WTC11 (cell line): ENCODE results near the gene LDHD. TPM values are rescaled to one million over a fixed set of nuclear protein-coding genes. Genes with fewer than 3 reads are reported as not detected.
A peak's percentile ranks its signal among the peaks of the same experiment; 100 is the strongest.

ENCODE experiments used
- ATAC-seq: fragments of 200-7000 bp; cut with Tn5 transposase; 2 replicates; pipeline ENCODE4 v1.10.0; 2021; ENCODE audit warnings: mild to moderate bottlenecking, moderate library complexity
- CTCF ChIA-PET: fragments of 300-600 bp; sonication (Branson Sonifier 250); formaldehyde crosslinking; loops from one replicate; lab custom pipeline; 2021; ENCODE audit warnings: antibody characterized with exemption; lab: Charles Lee
- POLR2A ChIA-PET: fragments of 350-600 bp; sonication (Branson Sonifier 250); formaldehyde crosslinking; loops from one replicate; lab custom pipeline; 2021; ENCODE audit warnings: antibody characterized with exemption; lab: Charles Lee
- DNase-seq: peaks from one replicate; pipeline ENCODE4 v3.0.0; 2021; ENCODE audit warnings: low spot score
- H3K27ac Mint-ChIP-seq: 2 replicates; pipeline ENCODE4 v1.8.0; 2021; ENCODE audit warnings: mixed read lengths
- H3K27me3 Mint-ChIP-seq: 2 replicates; pipeline ENCODE4 v1.8.0; 2021; ENCODE audit warnings: low read depth, mild to moderate bottlenecking, moderate library complexity, mixed read lengths
- H3K36me3 Mint-ChIP-seq: 2 replicates; pipeline ENCODE4 v1.8.0; 2021; ENCODE audit warnings: mixed read lengths
- H3K4me1 Mint-ChIP-seq: 2 replicates; pipeline ENCODE4 v1.8.0; 2022; ENCODE audit warnings: mixed read lengths
- H3K4me3 Mint-ChIP-seq: 2 replicates; pipeline ENCODE4 v1.8.0; 2021; ENCODE audit warnings: mild to moderate bottlenecking, moderate library complexity, mixed read lengths
- H3K9me3 Mint-ChIP-seq: 2 replicates; pipeline ENCODE4 v1.8.0; 2021; ENCODE audit warnings: mixed read lengths
- CREB1 ChIP-seq: sonication (generic); formaldehyde crosslinking; IDR thresholded peaks from 2 replicates; pipeline ENCODE4 v1.8.0; 2023; ENCODE audit warnings: mild to moderate bottlenecking, missing genetic modification reagents
- ELF4 ChIP-seq: sonication (generic); formaldehyde crosslinking; IDR thresholded peaks from 2 replicates; pipeline ENCODE4 v1.8.1; 2022; ENCODE audit warnings: low read depth, mild to moderate bottlenecking, moderate library complexity, missing genetic modification reagents
- FOXP1 ChIP-seq: sonication (generic); formaldehyde crosslinking; IDR thresholded peaks from 2 replicates; pipeline ENCODE4 v1.8.0; 2022; ENCODE audit warnings: missing genetic modification reagents, mild to moderate bottlenecking, moderate library complexity, borderline replicate concordance
- GTF2I ChIP-seq: fragments of 250-450 bp; sonication (Bioruptor Pico); conservative IDR thresholded peaks from 2 replicates; pipeline ENCODE4 v1.4.0; 2021; ENCODE audit warnings: mild to moderate bottlenecking
- JAZF1 ChIP-seq: fragments of 250-450 bp; sonication (Bioruptor Pico); IDR thresholded peaks from 2 replicates; pipeline ENCODE4 v1.9.0; 2021; ENCODE audit warnings: moderate library complexity, mild to moderate bottlenecking, inconsistent platforms
- NFE2L1 ChIP-seq: sonication (generic); formaldehyde crosslinking; IDR thresholded peaks from 2 replicates; pipeline ENCODE4 v1.8.1; 2023; ENCODE audit warnings: missing genetic modification reagents
- NFYB ChIP-seq: sonication (generic); formaldehyde crosslinking; conservative IDR thresholded peaks from 2 replicates; pipeline ENCODE4 v1.8.0; 2022; ENCODE audit warnings: low read depth, missing genetic modification reagents
- SMAD3 ChIP-seq: sonication (generic); formaldehyde crosslinking; IDR thresholded peaks from 2 replicates; pipeline ENCODE4 v1.8.0; 2022; ENCODE audit warnings: missing genetic modification reagents, mild to moderate bottlenecking, borderline replicate concordance
- TEAD4 ChIP-seq: sonication (generic); formaldehyde crosslinking; IDR thresholded peaks from 2 replicates; pipeline ENCODE4 v1.8.0; 2022; ENCODE audit warnings: mild to moderate bottlenecking, missing genetic modification reagents
- ZNF121 ChIP-seq: sonication (generic); formaldehyde crosslinking; IDR thresholded peaks from 2 replicates; pipeline ENCODE4 v1.8.0; 2023; ENCODE audit warnings: missing genetic modification reagents
- ZNF138 ChIP-seq: sonication (generic); formaldehyde crosslinking; conservative IDR thresholded peaks from 2 replicates; pipeline ENCODE4 v1.8.1; 2022; ENCODE audit warnings: mild to moderate bottlenecking, moderate library complexity, missing genetic modification reagents
- ZNF232 ChIP-seq: sonication (generic); formaldehyde crosslinking; IDR thresholded peaks from 2 replicates; pipeline ENCODE4 v1.8.0; 2022; ENCODE audit warnings: mild to moderate bottlenecking, missing genetic modification reagents
- ZNF263 ChIP-seq: sonication (generic); formaldehyde crosslinking; IDR thresholded peaks from 2 replicates; pipeline ENCODE4 v1.8.1; 2022; ENCODE audit warnings: low read depth, mild to moderate bottlenecking, moderate library complexity, missing genetic modification reagents
- ZNF317 ChIP-seq: sonication (generic); formaldehyde crosslinking; IDR thresholded peaks from 2 replicates; pipeline ENCODE4 v1.8.1; 2023; ENCODE audit warnings: low read depth, mild to moderate bottlenecking, moderate library complexity, missing genetic modification reagents, borderline replicate concordance
- ZNF396 ChIP-seq: fragments of 250-450 bp; sonication (Bioruptor Pico); IDR thresholded peaks from 2 replicates; pipeline ENCODE4 v1.8.0; 2021; ENCODE audit warnings: mild to moderate bottlenecking, moderate library complexity, borderline replicate concordance
- ZNF671 ChIP-seq: fragments of 250-450 bp; sonication (Bioruptor Pico); IDR thresholded peaks from 2 replicates; pipeline ENCODE4 v1.8.0; 2021; ENCODE audit warnings: mild to moderate bottlenecking
- total RNA-seq: library from RNA; stranded (reverse); gene quantifications from 3 replicates; pipeline ENCODE4 v1.2.3, GENCODE V29; 2021
- TF ChIP-seq, protein P1 (sequence below): sonication (generic); formaldehyde crosslinking; IDR thresholded peaks from 2 replicates; pipeline ENCODE4 v1.8.0; 2022; ENCODE audit warnings: mild to moderate bottlenecking, missing genetic modification reagents
- TF ChIP-seq, protein P2 (sequence below): sonication (generic); formaldehyde crosslinking; IDR thresholded peaks from 2 replicates; pipeline ENCODE4 v1.8.1; 2023; ENCODE audit warnings: mild to moderate bottlenecking, missing genetic modification reagents, moderate library complexity
- TF ChIP-seq, protein P3 (sequence below): fragments of 250-450 bp; sonication (Bioruptor Pico); conservative IDR thresholded peaks from 2 replicates; pipeline ENCODE4 v1.9.0; 2021; ENCODE audit warnings: mild to moderate bottlenecking
- TF ChIP-seq, protein P4 (sequence below): sonication (generic); formaldehyde crosslinking; IDR thresholded peaks from 2 replicates; pipeline ENCODE4 v1.8.0; 2023; ENCODE audit warnings: mild to moderate bottlenecking, missing genetic modification reagents

Gene LDHD
- total RNA-seq, 1 experiment from 2014 or later, result 12.3 TPM

DNA sequence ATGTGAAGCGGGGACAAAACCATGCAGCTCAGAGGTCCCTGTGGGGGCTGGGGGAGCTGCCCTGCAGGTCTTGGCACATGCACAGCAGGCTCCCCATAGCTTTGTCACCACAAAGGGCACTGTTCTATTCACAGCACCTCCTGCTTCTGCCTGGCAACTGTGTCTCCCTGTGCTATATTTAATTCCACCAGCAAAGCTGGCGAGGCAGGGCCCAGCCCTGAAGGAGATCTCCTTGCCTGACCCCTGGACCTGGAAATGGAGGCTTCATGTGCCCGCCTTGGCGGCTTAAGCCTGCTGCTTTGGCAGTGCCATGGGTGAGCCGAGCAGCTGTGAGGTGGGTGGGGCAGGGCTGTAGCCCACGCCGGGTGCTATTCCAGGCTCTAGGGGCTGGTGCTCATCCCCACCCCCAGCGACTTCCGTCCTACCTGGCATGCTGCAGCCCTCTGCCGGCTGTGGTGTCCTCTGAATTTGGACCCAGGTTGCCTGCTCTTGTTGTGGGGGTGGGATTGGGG lies 6.8 kb downstream of the LDHD start:
- Mint-ChIP-seq H3K4me3 (no peak overlapping the region), H3K27ac (peak overlapping the region; percentile 82; the same call in 1 of the 2 replicates), H3K27me3 (no peaks in the 10 kb centered on the region), H3K9me3 (no peaks in the 10 kb centered on the region), H3K4me1 (peaks cover 53% of the 10 kb centered on the region), H3K36me3 (0 out of 2 replicates have a peak, but pooled peaks cover 2% of the 10 kb centered on the region)
- ChIA-PET CTCF (interaction anchor here (0.6 to 5.7 kb wide), 13 partner anchors 11 to 335 kb away, joined by 3 to 158 read pairs (median 13); partner anchors contain the start of genes FA2H, WDR59 and ZNRF1), POLR2A (no interaction called here)
- no peak for ATAC-seq
- TF ChIP-seq ZNF317 (CRISPR knock-in tag) (no peak), ZNF396 (CRISPR knock-in tag) (no peak), ELF4 (CRISPR knock-in tag) (no peak)
- TF ChIP-seq, protein P1, sequence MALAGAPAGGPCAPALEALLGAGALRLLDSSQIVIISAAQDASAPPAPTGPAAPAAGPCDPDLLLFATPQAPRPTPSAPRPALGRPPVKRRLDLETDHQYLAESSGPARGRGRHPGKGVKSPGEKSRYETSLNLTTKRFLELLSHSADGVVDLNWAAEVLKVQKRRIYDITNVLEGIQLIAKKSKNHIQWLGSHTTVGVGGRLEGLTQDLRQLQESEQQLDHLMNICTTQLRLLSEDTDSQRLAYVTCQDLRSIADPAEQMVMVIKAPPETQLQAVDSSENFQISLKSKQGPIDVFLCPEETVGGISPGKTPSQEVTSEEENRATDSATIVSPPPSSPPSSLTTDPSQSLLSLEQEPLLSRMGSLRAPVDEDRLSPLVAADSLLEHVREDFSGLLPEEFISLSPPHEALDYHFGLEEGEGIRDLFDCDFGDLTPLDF (CRISPR knock-in tag), result no peak
- TF ChIP-seq, protein P2, sequence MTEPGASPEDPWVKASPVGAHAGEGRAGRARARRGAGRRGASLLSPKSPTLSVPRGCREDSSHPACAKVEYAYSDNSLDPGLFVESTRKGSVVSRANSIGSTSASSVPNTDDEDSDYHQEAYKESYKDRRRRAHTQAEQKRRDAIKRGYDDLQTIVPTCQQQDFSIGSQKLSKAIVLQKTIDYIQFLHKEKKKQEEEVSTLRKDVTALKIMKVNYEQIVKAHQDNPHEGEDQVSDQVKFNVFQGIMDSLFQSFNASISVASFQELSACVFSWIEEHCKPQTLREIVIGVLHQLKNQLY (CRISPR knock-in tag), result no peak
- DNase-seq, result no peak

DNA sequence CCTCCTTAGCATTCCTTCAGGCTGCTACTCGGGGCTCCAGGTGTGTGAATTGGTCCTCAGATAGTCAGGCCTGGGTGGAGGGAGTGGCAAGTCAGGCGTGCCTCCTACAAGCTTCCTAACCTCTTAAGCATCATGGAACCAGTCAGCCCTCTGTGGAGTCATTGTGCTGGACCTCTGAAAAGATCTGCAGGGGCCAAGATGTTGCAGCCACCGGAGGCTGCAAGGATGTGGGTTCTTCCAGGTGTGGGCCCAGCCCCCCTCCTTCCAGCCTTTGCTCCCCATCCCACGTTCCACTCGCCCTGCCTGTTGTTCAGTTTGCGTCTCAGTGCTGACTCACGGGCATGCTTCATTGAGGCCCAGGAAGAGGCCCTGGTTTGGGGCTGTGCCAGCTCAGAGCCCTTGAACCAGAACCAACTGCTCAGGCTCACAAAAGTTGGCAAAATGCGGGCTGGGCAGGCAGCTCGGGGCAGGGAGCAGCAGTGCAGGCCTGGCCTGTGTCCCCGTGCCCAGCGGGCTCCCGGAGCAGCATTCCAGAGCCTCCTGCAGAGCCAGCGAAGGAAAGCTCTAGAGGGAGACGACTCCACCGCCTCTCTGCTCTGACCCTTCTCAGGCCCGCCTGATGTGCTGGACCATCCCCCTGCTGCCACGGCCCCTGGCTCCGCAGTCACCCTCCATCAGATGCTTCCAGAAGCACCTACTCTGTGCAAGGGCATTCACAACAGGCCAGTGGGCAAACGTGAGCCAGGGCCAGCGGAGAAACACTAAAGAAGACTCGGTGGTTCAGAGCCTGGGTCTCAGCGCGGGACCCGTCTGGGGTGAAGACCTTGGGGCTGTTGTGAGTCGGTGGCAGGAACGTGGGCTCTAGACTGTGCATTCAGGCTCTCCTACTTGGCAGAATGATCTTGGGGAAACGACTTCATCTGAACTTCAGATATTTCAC lies 7.5 kb downstream of the LDHD start:
- Mint-ChIP-seq H3K4me3 (no peak overlapping the region), H3K9me3 (peaks cover 4% of the 10 kb centered on the region), H3K27ac (peak overlapping the region; percentile 82; the same call in 1 of the 2 replicates), H3K36me3 (peaks cover 8% of the 10 kb centered on the region), H3K4me1 (peaks cover 54% of the 10 kb centered on the region), H3K27me3 (no peaks in the 10 kb centered on the region)
- ChIA-PET CTCF (interaction anchor here (0.7 to 5.7 kb wide), 7 partner anchors 10 to 141 kb away, joined by 3 to 158 read pairs (median 6); partner anchors contain the start of genes WDR59 and ZNRF1), POLR2A (no interaction called here)
- ATAC-seq, result no peak
- TF ChIP-seq FOXP1 (CRISPR knock-in tag) (no peak), ZNF671 (CRISPR knock-in tag) (no peak), SMAD3 (CRISPR knock-in tag) (no peak), TEAD4 (CRISPR knock-in tag) (no peak), ZNF121 (CRISPR knock-in tag) (no peak), ZNF263 (CRISPR knock-in tag) (no peak), ZNF396 (CRISPR knock-in tag) (no peak), GTF2I (CRISPR knock-in tag) (no peak), ZNF138 (CRISPR knock-in tag) (no peak), ZNF232 (CRISPR knock-in tag) (no peak), NFE2L1 (CRISPR knock-in tag) (no peak), CREB1 (CRISPR knock-in tag) (no peak), JAZF1 (CRISPR knock-in tag) (no peak), NFYB (CRISPR knock-in tag) (no peak)
- TF ChIP-seq, protein P3, sequence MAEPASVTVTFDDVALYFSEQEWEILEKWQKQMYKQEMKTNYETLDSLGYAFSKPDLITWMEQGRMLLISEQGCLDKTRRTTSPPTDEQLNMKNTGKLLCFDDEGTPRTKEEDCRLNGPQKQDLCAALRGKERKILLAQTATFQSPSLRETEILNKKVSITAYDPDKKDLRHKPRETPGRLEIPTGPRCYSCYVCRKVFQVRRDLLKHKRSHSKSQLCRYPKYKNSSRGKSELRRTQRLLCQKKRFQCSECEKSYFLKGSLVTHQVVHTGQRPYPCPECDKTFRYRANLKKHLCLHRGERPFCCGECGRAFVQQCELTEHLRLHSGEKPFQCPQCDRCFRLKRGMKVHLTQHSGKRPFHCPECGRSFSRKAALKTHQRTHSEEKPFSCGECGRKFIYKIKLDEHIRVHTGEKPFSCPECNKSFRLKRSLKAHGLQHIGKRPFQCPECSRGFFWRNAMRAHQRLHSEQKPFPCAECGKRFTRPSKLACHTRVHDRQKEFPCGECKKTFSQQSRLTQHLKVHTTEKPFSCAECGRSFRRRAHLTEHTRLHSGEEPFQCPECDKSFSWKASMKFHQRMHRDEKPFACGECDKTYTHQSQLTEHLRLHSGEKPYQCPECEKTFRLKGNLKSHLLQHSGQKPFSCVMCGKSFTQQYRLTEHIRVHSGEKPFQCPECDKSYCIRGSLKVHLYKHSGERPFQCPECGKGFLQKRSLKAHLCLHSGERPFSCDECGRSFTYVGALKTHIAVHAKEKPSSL (CRISPR knock-in tag), result no peak
- TF ChIP-seq, protein P4, sequence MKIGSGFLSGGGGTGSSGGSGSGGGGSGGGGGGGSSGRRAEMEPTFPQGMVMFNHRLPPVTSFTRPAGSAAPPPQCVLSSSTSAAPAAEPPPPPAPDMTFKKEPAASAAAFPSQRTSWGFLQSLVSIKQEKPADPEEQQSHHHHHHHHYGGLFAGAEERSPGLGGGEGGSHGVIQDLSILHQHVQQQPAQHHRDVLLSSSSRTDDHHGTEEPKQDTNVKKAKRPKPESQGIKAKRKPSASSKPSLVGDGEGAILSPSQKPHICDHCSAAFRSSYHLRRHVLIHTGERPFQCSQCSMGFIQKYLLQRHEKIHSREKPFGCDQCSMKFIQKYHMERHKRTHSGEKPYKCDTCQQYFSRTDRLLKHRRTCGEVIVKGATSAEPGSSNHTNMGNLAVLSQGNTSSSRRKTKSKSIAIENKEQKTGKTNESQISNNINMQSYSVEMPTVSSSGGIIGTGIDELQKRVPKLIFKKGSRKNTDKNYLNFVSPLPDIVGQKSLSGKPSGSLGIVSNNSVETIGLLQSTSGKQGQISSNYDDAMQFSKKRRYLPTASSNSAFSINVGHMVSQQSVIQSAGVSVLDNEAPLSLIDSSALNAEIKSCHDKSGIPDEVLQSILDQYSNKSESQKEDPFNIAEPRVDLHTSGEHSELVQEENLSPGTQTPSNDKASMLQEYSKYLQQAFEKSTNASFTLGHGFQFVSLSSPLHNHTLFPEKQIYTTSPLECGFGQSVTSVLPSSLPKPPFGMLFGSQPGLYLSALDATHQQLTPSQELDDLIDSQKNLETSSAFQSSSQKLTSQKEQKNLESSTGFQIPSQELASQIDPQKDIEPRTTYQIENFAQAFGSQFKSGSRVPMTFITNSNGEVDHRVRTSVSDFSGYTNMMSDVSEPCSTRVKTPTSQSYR, result no peak
- DNase-seq, result no peak
